Bronchial epithelial cell (primary cell): ENCODE data around the gene SPATS2L. TPM values are rescaled to one million over a fixed set of nuclear protein-coding genes. Genes with fewer than 3 reads are reported as not detected.

Experiments used
- DNase-seq: peaks from one replicate; pipeline ENCODE4 v3.0.0-alpha.2; 2010; ENCODE audit warnings: low read depth
- FAIRE-seq: peaks from 2 replicates; lab custom pipeline; 2011; peaks lifted over from hg19 to GRCh38; lab: Jason Lieb, UNC
- H3K27me3 ChIP-seq: 2 replicates; pipeline ENCODE4 v1.5.1; 2011; ENCODE audit warnings: low read length; ENCODE audit not compliant: control insufficient read depth, insufficient read depth
- H3K36me3 ChIP-seq: 2 replicates; pipeline ENCODE4 v1.5.1; 2011; ENCODE audit warnings: low read length; ENCODE audit not compliant: control insufficient read depth, insufficient read depth
- H3K4me3 ChIP-seq: 2 replicates; pipeline ENCODE4 v1.5.1; 2011; ENCODE audit warnings: mild to moderate bottlenecking, low read depth, low read length, control low read depth
- CTCF ChIP-seq: IDR thresholded peaks from 2 replicates; pipeline ENCODE4 v1.5.1; 2011; ENCODE audit warnings: mild to moderate bottlenecking, moderate library complexity, low read length, control low read depth, inconsistent platforms; ENCODE audit not compliant: insufficient read depth, severe bottlenecking
- total RNA-seq: library from RNA; depleted of rRNA; stranded (reverse); fragments of >200 nt; gene quantifications from 2 replicates; pipeline ENCODE4 v1.2.1, GENCODE V29; 2014

The SPATS2L gene
- total RNA-seq, 1 donor from 2014 or later = 37.6 TPM

GRCh38 chr2:200463452-200463851 lies 157.0 kb downstream of the SPATS2L start:
- no peak for FAIRE-seq
- no peak for TF ChIP-seq CTCF
- Histone ChIP-seq H3K27me3 (no peaks in the 10 kb centered on the region), H3K36me3 (peaks cover 15% of the 10 kb centered on the region), H3K4me3 (no peak overlapping the region)
- no peak for DNase-seq

GRCh38 chr2:200466425-200467418 lies 160.2 kb downstream of the SPATS2L start:
- H3K4me3 ChIP-seq = no peak overlapping the region
- DNase-seq (no peak), FAIRE-seq (no peak)
- no peak for TF ChIP-seq CTCF
- H3K27me3 ChIP-seq = no peaks in the 10 kb centered on the region
- peaks cover 31% of the 10 kb centered on the region for H3K36me3 ChIP-seq

- DNase-seq (no peak), FAIRE-seq (no peak)
- peaks cover 31% of the 10 kb centered on the region for H3K36me3 ChIP-seq
- TF ChIP-seq CTCF = no peak
- H3K4me3 ChIP-seq = no peak overlapping the region
- no peaks in the 10 kb centered on the region for H3K27me3 ChIP-seq
Measured at GRCh38 chr2:200467806-200468681, 161.6 kb downstream of the SPATS2L start.

GRCh38 chr2:200469708-200470211 lies 163.3 kb downstream of the SPATS2L start:
- DNase-seq (no peak), FAIRE-seq (no peak)
- H3K36me3 ChIP-seq = peaks cover 34% of the 10 kb centered on the region

More at GRCh38 chr2:200469708-200470211, 163.3 kb downstream of the SPATS2L start:
- no peak overlapping the region for H3K4me3 ChIP-seq
- TF ChIP-seq CTCF = no peak
- H3K27me3 ChIP-seq = no peaks in the 10 kb centered on the region
